Thoracic aorta (tissue), 2 donors: ENCODE measurements around the gene LIPA. TPM values are rescaled to one million over a fixed set of nuclear protein-coding genes. Genes with fewer than 3 reads are reported as not detected.
A peak's percentile ranks its signal among the peaks of the same experiment; 100 is the strongest.

Experiments
- ATAC-seq: fragments of 150-250 bp; one replicate; pipeline ENCODE4 v1.8.0; 2017; ENCODE audit warnings: low read depth; ENCODE audit not compliant: insufficient number of reproducible peaks, low FRiP score
- DNase-seq: peaks from one replicate; pipeline ENCODE4 v3.0.0-alpha.2; 2020; ENCODE audit warnings: low spot score
- H3K27ac ChIP-seq, 2 donors: fragments of 200-600 bp; sonication (generic); 1 replicate in 1 of 2; 2 replicates in 1 of 2; pipeline ENCODE4 v1.5.1; 2016; ENCODE audit warnings: mild to moderate bottlenecking in 2 of 2, moderate library complexity in 2 of 2
- H3K27me3 ChIP-seq: fragments of 200-600 bp; sonication (generic); replicated peaks from 2 replicates; pipeline ENCODE4 v1.6.0; 2016; ENCODE audit warnings: mild to moderate bottlenecking; ENCODE audit not compliant: insufficient read depth
- H3K36me3 ChIP-seq: fragments of 200-600 bp; sonication (generic); one replicate; pipeline ENCODE4 v1.5.1; 2016
- H3K4me1 ChIP-seq, 2 donors: fragments of 200-600 bp; sonication (generic); 1 replicate in 1 of 2; 2 replicates in 1 of 2; pipeline versions ENCODE4 v1.5.1 to v1.6.0; 2016; ENCODE audit warnings: low read depth in 2 of 2, mild to moderate bottlenecking in 1 of 2; ENCODE audit not compliant: control insufficient read depth in 1 of 2
- H3K4me3 ChIP-seq: fragments of 200-600 bp; sonication (generic); 2 replicates; pipeline ENCODE4 v1.5.1; 2016; ENCODE audit warnings: mild to moderate bottlenecking
- H3K9me3 ChIP-seq: fragments of 200-600 bp; sonication (generic); 2 replicates; pipeline ENCODE4 v1.5.1; 2016
- CTCF ChIP-seq: fragments of 200-600 bp; sonication (generic); IDR thresholded peaks from one replicate; pipeline ENCODE4 v1.5.1; 2019; ENCODE audit warnings: antibody characterized with exemption
- total RNA-seq, 2 donors: library from RNA; depleted of rRNA; stranded (reverse); fragments of >200 nt; gene quantifications; one replicate each; pipeline versions ENCODE4 v1.1.0 to v1.2.3, GENCODE V29; 2016

The LIPA gene
- total RNA-seq, 2 donors from 2014 or later, result 39.7 to 44.2 TPM

GRCh38 chr10:89270153-89270483 is 18.5 kb upstream of the LIPA start:
- no peaks in the 10 kb centered on the region for H3K9me3 ChIP-seq
- no peaks in the 10 kb centered on the region for H3K27me3 ChIP-seq
- no peak for TF ChIP-seq CTCF
- no peak overlapping the region for H3K4me3 ChIP-seq
- H3K27ac ChIP-seq, result no peak overlapping the region
- no peak for ATAC-seq
- no peaks in the 10 kb centered on the region for H3K36me3 ChIP-seq
- DNase-seq, result no peak
- H3K4me1 ChIP-seq, result peaks cover 0 to 6% of the 10 kb centered on the region in 2 donors

DNA sequence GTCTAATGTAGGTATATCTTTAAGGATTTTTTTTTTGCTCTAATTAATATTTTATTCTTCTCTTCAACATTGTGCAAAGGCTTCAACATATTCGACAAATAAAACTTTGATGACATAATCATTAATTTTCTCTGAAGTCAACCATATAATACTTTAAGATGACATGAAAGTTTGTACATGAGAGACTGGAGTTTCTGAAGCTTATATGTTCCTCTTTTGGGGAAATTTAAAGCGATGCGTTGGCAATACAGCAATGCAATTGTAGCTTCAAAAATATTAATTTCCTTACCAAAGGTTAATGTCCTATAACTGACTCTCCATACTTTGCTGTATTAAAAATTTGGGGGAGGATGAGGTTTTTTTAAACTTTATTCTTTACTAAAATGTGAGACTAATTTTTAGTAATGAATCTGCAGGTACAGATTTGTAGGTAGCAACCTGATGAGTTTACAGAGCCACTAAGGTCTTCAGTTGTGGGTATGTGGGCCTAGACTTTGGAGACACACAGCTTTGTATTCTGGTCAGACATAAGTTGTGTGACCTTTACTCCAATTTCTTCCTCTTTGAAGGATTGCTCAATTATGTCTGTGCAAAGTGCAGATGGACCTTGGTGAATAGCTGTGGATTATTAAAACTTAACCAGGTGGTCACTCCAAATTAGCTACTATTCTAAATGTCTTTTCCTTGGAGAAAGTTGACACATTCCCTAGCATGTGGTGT is 18.0 kb upstream of the LIPA start:
- no peak overlapping the region for H3K27ac ChIP-seq
- H3K4me3 ChIP-seq, result no peak overlapping the region
- no peaks in the 10 kb centered on the region for H3K27me3 ChIP-seq
- no peak for TF ChIP-seq CTCF
- H3K4me1 ChIP-seq, result peaks cover 0 to 2% of the 10 kb centered on the region in 2 donors
- DNase-seq (no peak), ATAC-seq (no peak)
- H3K9me3 ChIP-seq, result no peaks in the 10 kb centered on the region
- no peaks in the 10 kb centered on the region for H3K36me3 ChIP-seq

DNA sequence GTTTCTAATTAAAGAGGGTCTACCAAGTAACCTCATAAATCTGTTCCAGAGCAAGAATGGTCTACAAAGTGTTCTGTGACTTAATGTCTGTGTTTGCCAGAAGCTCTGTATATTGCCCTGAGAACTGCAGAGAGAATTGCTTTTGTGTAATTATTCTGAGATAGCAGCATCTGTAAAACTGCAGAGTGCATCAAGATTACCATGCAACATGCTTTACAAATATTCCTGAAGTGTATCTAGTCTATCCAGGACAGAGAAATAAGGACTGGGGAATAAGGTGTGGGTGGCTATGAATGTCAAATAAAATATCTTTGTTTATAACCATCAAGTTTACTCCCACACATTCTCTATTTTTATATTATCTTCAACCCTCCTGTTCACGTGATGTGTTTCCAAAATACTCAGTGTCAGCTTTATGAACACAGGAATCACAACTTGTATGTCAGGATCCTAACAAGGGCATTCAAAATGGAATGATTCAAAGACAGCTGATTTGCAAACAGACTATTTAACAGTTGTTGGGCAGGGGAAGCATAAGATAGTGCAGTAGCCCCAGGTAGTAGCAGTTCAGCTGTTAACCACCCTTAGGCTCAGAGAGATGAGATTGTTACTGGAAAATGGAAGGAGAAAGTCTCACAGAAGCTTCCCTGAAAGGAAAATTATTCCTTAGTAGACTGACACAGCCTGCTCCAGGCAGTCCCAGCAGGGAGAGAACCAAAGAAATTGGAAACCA is 15.3 kb upstream of the LIPA start:
- H3K4me3 ChIP-seq, result no peak overlapping the region
- H3K36me3 ChIP-seq, result no peaks in the 10 kb centered on the region
- no peak for DNase-seq
- peaks cover 4 to 21% of the 10 kb centered on the region in 2 donors for H3K4me1 ChIP-seq
- H3K9me3 ChIP-seq, result no peaks in the 10 kb centered on the region
- TF ChIP-seq CTCF, result no peak
- H3K27ac ChIP-seq, result no peak overlapping the region
- no peak for ATAC-seq
- H3K27me3 ChIP-seq, result no peaks in the 10 kb centered on the region

- Histone ChIP-seq H3K27ac (peak overlapping the region; percentile 13 to 19), H3K27me3 (no peaks in the 10 kb centered on the region), H3K4me3 (no peak overlapping the region), H3K36me3 (no peaks in the 10 kb centered on the region), H3K4me1 (peaks cover 4 to 28% of the 10 kb centered on the region in 2 donors), H3K9me3 (no peaks in the 10 kb centered on the region)
- ATAC-seq (no peak), DNase-seq (no peak)
- TF ChIP-seq CTCF, result no peak
These were observed 12.0 kb upstream of the LIPA start for GRCh38 chr10:89263531-89263930.

- Histone ChIP-seq H3K4me3 (no peak overlapping the region), H3K9me3 (no peaks in the 10 kb centered on the region), H3K27ac (peak overlapping the region; percentile 13 to 19), H3K4me1 (peaks cover 4 to 28% of the 10 kb centered on the region in 2 donors), H3K36me3 (no peaks in the 10 kb centered on the region), H3K27me3 (no peaks in the 10 kb centered on the region)
- no peak for TF ChIP-seq CTCF
- DNase-seq, result no peak
- no peak for ATAC-seq
These were observed 11.5 kb upstream of the LIPA start for GRCh38 chr10:89263091-89263490.
